ENCODE results near the gene INO80E.

- TF ChIP-seq, protein P1, sequence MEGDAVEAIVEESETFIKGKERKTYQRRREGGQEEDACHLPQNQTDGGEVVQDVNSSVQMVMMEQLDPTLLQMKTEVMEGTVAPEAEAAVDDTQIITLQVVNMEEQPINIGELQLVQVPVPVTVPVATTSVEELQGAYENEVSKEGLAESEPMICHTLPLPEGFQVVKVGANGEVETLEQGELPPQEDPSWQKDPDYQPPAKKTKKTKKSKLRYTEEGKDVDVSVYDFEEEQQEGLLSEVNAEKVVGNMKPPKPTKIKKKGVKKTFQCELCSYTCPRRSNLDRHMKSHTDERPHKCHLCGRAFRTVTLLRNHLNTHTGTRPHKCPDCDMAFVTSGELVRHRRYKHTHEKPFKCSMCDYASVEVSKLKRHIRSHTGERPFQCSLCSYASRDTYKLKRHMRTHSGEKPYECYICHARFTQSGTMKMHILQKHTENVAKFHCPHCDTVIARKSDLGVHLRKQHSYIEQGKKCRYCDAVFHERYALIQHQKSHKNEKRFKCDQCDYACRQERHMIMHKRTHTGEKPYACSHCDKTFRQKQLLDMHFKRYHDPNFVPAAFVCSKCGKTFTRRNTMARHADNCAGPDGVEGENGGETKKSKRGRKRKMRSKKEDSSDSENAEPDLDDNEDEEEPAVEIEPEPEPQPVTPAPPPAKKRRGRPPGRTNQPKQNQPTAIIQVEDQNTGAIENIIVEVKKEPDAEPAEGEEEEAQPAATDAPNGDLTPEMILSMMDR (conservative IDR thresholded peaks at IDR 0.05; ENCODE audit: low read depth, low read length), result no peak
- TF ChIP-seq EZH2 (IDR thresholded peaks at IDR 0.05; ENCODE audit: borderline replicate concordance, low read depth, low read length, poor library complexity, severe bottlenecking), result no peak
Observed at GRCh38 chr16:29950806-29951461, 45.1 kb upstream of the INO80E start.
